GM13976 (cell line): Measurements from ENCODE around the gene WWOX.

ENCODE experiments used
- DNase-seq: peaks from one replicate; pipeline ENCODE4 v3.0.0; 2012; ENCODE audit warnings: low spot score
- CTCF ChIP-seq: IDR thresholded peaks from 2 replicates; pipeline ENCODE4 v1.5.1; 2012; ENCODE audit warnings: borderline replicate concordance, mild to moderate bottlenecking; ENCODE audit not compliant: insufficient read depth; ENCODE audit errors: extremely low read depth, missing control alignments, control extremely low read depth
- in situ Hi-C: fragments of 300-500 bp; cut with MboI; formaldehyde crosslinking; loops from one replicate; pipeline ENCODE4 v1.12.0; 2022; ENCODE audit warnings: low sequenced_read_pairs, mixed read lengths, inconsistent platforms; ENCODE audit not compliant: unreplicated experiment

The WWOX gene

GRCh38 chr16:78900044-78900811, 800.8 kb downstream of the WWOX start:
- no peak for TF ChIP-seq CTCF
- in situ Hi-C loops = no loop called here
- no peak for DNase-seq

- no peak for DNase-seq
- in situ Hi-C loops = no loop called here
- TF ChIP-seq CTCF = no peak
Measured at GRCh38 chr16:78900966-78901365, 801.5 kb downstream of the WWOX start.

- DNase-seq = no peak
Measured at GRCh38 chr16:78902321-78902720, 802.9 kb downstream of the WWOX start.

GRCh38 chr16:78903237-78903636, 803.8 kb downstream of the WWOX start:
- in situ Hi-C loops = no loop called here
- TF ChIP-seq CTCF = no peak
- DNase-seq = no peak

More at GRCh38 chr16:78902321-78902720, 802.9 kb downstream of the WWOX start:
- in situ Hi-C loops = no loop called here
- no peak for TF ChIP-seq CTCF

- no peak for TF ChIP-seq CTCF
- in situ Hi-C loops = no loop called here
- no peak for DNase-seq
Measured at GRCh38 chr16:78903843-78904242, 804.4 kb downstream of the WWOX start.

GRCh38 chr16:78906135-78906534, 806.7 kb downstream of the WWOX start:
- TF ChIP-seq CTCF = no peak
- in situ Hi-C loops = no loop called here
- no peak for DNase-seq
